GM12865 (cell line): ENCODE measurements around the gene NPLOC4.
A peak's percentile ranks its signal among the peaks of the same experiment; 100 is the strongest.

ENCODE experiments used
- DNase-seq: peaks from one replicate; pipeline ENCODE4 v3.0.0; 2010; ENCODE audit warnings: low read depth
- H3K4me3 ChIP-seq: 2 replicates; pipeline ENCODE4 v1.5.1; 2011; ENCODE audit warnings: mild to moderate bottlenecking, low read depth, low read length, control low read depth
- CTCF ChIP-seq: IDR thresholded peaks from 2 replicates; pipeline ENCODE4 v1.5.1; 2011; ENCODE audit warnings: low read length, control low read depth, low read depth, inconsistent platforms; ENCODE audit not compliant: insufficient read depth; ENCODE audit errors: missing control alignments

NPLOC4 gene

GRCh38 chr17:81511804-81512561, 124.9 kb downstream of the NPLOC4 start:
- TF ChIP-seq CTCF = no peak

GRCh38 chr17:81511554-81511803, 125.4 kb downstream of the NPLOC4 start:
- no peak for DNase-seq
- no peak for TF ChIP-seq CTCF
- peak overlapping the region; percentile 89 for H3K4me3 ChIP-seq

More at GRCh38 chr17:81511804-81512561, 124.9 kb downstream of the NPLOC4 start:
- peak overlapping the region; percentile 89 for H3K4me3 ChIP-seq
- DNase-seq = no peak

- TF ChIP-seq CTCF = no peak
- DNase-seq = peak; percentile 35
- H3K4me3 ChIP-seq = peak overlapping the region; percentile 89
Observed at GRCh38 chr17:81510785-81511553, 125.9 kb downstream of the NPLOC4 start.

- peak; percentile 45 for DNase-seq
- peak overlapping the region; percentile 89 for H3K4me3 ChIP-seq
- TF ChIP-seq CTCF = no peak
Observed at GRCh38 chr17:81509972-81510784, 126.7 kb downstream of the NPLOC4 start.

- DNase-seq = peak; percentile 78
- TF ChIP-seq CTCF = no peak
- peak overlapping the region; percentile 89 for H3K4me3 ChIP-seq
Observed at GRCh38 chr17:81509207-81509971, 127.5 kb downstream of the NPLOC4 start.

- no peak for TF ChIP-seq CTCF
- peak overlapping the region; percentile 89; the same call in 1 of the 2 replicates for H3K4me3 ChIP-seq
- peak; percentile 82 for DNase-seq
Observed at GRCh38 chr17:81508639-81509206, 128.2 kb downstream of the NPLOC4 start.
